ENCODE results near the gene STRIT1. TPM values are rescaled to one million over a fixed set of nuclear protein-coding genes. Genes with fewer than 3 reads are reported as not detected.

STRIT1 gene
- total RNA-seq, 1 donor from 2014 or later, result not detected

GRCh38 chr3:155244216-155244615 lies 49.3 kb downstream of the STRIT1 start:
- Mint-ChIP-seq H3K4me3 (ENCODE audit: unreplicated experiment) (no peak overlapping the region), H3K27ac (ENCODE audit: unreplicated experiment) (no peak overlapping the region), H3K27me3 (ENCODE audit: unreplicated experiment) (no peaks in the 10 kb centered on the region), H3K9me3 (ENCODE audit: unreplicated experiment) (peaks cover 6% of the 10 kb centered on the region), H3K36me3 (ENCODE audit: unreplicated experiment) (peaks cover 2% of the 10 kb centered on the region), H3K4me1 (ENCODE audit: unreplicated experiment) (peaks cover 30% of the 10 kb centered on the region)
- DNase-seq (ENCODE audit: extremely low spot score, unreplicated experiment), result no peak
- TF ChIP-seq, protein P1, sequence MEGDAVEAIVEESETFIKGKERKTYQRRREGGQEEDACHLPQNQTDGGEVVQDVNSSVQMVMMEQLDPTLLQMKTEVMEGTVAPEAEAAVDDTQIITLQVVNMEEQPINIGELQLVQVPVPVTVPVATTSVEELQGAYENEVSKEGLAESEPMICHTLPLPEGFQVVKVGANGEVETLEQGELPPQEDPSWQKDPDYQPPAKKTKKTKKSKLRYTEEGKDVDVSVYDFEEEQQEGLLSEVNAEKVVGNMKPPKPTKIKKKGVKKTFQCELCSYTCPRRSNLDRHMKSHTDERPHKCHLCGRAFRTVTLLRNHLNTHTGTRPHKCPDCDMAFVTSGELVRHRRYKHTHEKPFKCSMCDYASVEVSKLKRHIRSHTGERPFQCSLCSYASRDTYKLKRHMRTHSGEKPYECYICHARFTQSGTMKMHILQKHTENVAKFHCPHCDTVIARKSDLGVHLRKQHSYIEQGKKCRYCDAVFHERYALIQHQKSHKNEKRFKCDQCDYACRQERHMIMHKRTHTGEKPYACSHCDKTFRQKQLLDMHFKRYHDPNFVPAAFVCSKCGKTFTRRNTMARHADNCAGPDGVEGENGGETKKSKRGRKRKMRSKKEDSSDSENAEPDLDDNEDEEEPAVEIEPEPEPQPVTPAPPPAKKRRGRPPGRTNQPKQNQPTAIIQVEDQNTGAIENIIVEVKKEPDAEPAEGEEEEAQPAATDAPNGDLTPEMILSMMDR (IDR thresholded peaks at IDR 0.05), result no peak

DNA sequence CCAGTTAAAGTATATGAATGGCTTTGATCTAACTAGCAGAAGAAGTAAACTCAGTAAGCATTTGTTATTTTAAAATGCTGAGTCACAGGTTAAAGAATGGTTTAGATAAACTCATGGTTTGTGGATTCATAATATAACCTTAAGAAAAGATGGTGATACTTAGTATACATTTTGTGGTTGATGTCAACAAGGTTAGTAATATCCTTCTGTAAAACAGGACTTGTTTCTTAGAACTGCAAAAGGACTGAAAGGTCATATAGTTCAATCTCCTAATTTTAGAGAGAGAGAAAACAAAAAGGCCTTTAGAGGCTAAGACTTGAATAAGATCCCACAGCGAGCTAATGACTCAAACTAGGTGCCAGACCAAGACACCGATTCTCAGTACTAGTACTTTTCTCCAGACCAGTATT lies 50.0 kb downstream of the STRIT1 start:
- TF ChIP-seq, protein P1 (IDR thresholded peaks at IDR 0.05), result no peak
- no peak for DNase-seq (ENCODE audit: extremely low spot score, unreplicated experiment)
- Mint-ChIP-seq H3K27me3 (ENCODE audit: unreplicated experiment) (no peaks in the 10 kb centered on the region), H3K27ac (ENCODE audit: unreplicated experiment) (no peak overlapping the region), H3K36me3 (ENCODE audit: unreplicated experiment) (no peaks in the 10 kb centered on the region), H3K4me3 (ENCODE audit: unreplicated experiment) (no peak overlapping the region), H3K9me3 (ENCODE audit: unreplicated experiment) (peaks cover 6% of the 10 kb centered on the region), H3K4me1 (ENCODE audit: unreplicated experiment) (peaks cover 30% of the 10 kb centered on the region)

GRCh38 chr3:155242342-155242741 lies 51.1 kb downstream of the STRIT1 start:
- peaks cover 30% of the 10 kb centered on the region for H3K4me1 Mint-ChIP-seq (ENCODE audit: unreplicated experiment)
- H3K9me3 Mint-ChIP-seq (ENCODE audit: unreplicated experiment), result no peaks in the 10 kb centered on the region
- H3K4me3 Mint-ChIP-seq (ENCODE audit: unreplicated experiment), result no peak overlapping the region
- TF ChIP-seq, protein P1 (IDR thresholded peaks at IDR 0.05), result no peak
- no peaks in the 10 kb centered on the region for H3K27me3 Mint-ChIP-seq (ENCODE audit: unreplicated experiment)
- no peaks in the 10 kb centered on the region for H3K36me3 Mint-ChIP-seq (ENCODE audit: unreplicated experiment)
- no peak for DNase-seq (ENCODE audit: extremely low spot score, unreplicated experiment)
- H3K27ac Mint-ChIP-seq (ENCODE audit: unreplicated experiment), result no peak overlapping the region

DNA sequence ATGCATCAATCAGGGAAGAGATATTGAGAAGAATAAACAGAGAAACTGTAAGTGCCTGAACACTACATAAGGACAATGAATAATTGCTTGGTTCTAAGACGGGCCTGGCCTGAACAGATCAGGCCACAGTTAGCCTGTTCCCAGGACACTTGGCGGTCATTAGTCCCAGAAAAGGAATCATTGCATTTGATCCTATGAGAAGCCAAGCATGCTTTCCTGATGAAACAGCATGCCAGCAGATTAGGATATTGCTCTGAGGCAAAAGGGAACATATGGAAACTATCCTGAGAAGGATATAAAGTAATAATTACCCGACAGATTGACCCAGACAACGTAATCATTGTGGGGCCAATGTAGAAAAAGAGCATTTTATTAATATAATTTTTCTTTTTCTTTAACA lies 51.9 kb downstream of the STRIT1 start:
- TF ChIP-seq, protein P1 (IDR thresholded peaks at IDR 0.05), result no peak
- Mint-ChIP-seq H3K36me3 (ENCODE audit: unreplicated experiment) (no peaks in the 10 kb centered on the region), H3K4me3 (ENCODE audit: unreplicated experiment) (no peak overlapping the region), H3K9me3 (ENCODE audit: unreplicated experiment) (no peaks in the 10 kb centered on the region), H3K27me3 (ENCODE audit: unreplicated experiment) (no peaks in the 10 kb centered on the region), H3K4me1 (ENCODE audit: unreplicated experiment) (peaks cover 30% of the 10 kb centered on the region), H3K27ac (ENCODE audit: unreplicated experiment) (peak overlapping the region; percentile 64)
- DNase-seq (ENCODE audit: extremely low spot score, unreplicated experiment), result no peak

Other genes with a start within 250 kb of the STRIT1 start
- 13.9 and 14.5 TPM in 2 replicates for gene MME, start 213.4 kb downstream of the STRIT1 start, total RNA-seq